HepG2 (cell line): Measurements from ENCODE around the gene COPZ1.

Experiments
- HNRNPK ChIP-seq: fragments of 200-400 bp; formaldehyde crosslinking; IDR thresholded peaks from 2 replicates; pipeline ENCODE4 v1.6.1; 2018; ENCODE audit warnings: low read length, low read depth, moderate library complexity, mild to moderate bottlenecking; ENCODE audit not compliant: poor library complexity, severe bottlenecking
- POLR2A ChIP-seq, 2 experiments: IDR thresholded peaks; 2 replicates each; pipeline ENCODE4 v1.6.1; 2011; ENCODE audit warnings: low read depth in 2 of 2, low read length in 2 of 2, mild to moderate bottlenecking in 1 of 2, moderate library complexity in 1 of 2; ENCODE audit not compliant: insufficient read depth in 1 of 2
- RBFOX2 ChIP-seq: fragments of 200-400 bp; formaldehyde crosslinking; IDR thresholded peaks from 2 replicates; pipeline ENCODE4 v1.6.1; 2017; ENCODE audit warnings: low read depth, mild to moderate bottlenecking, low read length
- TF ChIP-seq, protein P1 (sequence below): sonication (generic); formaldehyde crosslinking; IDR thresholded peaks from 2 replicates; pipeline ENCODE4 v1.4.0; 2020; ENCODE audit warnings: mild to moderate bottlenecking, low read depth, missing genetic modification reagents
- TF ChIP-seq, protein P2 (sequence below), 2 experiments: sonication (generic) in 1 of 2; formaldehyde crosslinking in 1 of 2; IDR thresholded peaks; 2 replicates each; pipeline versions ENCODE4 v1.5.1 to v1.6.1; 2011 to 2020; ENCODE audit warnings: borderline replicate concordance in 1 of 2, low read depth in 1 of 2, low read length in 1 of 2, mild to moderate bottlenecking in 1 of 2, missing genetic modification reagents in 1 of 2, moderate library complexity in 1 of 2
- TF ChIP-seq, protein P3 (sequence below): sonication (generic); formaldehyde crosslinking; IDR thresholded peaks from 2 replicates; pipeline ENCODE4 v1.5.0; 2020; ENCODE audit warnings: mild to moderate bottlenecking, missing genetic modification reagents, moderate library complexity

DNA sequence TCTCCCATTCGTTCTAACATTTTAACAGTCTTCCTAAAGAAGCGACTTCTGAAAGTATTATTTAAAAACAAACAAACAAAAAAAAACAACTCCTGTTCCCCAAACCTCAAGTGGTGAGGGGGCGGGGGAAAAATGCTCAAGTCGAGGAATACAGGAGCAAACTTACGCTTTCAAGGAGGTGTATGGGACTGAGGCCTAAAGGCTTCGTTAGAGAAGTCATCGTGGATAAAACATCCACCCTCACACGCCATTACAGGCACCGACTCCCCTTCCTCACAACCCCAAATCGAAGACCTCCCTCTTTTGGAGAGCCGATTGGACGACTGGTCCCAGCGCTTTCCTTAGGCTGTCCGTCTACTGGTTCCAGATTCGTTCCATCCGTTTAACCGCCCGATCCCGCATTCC lies 45.7 kb upstream of the COPZ1 start:
- TF ChIP-seq, protein P1, sequence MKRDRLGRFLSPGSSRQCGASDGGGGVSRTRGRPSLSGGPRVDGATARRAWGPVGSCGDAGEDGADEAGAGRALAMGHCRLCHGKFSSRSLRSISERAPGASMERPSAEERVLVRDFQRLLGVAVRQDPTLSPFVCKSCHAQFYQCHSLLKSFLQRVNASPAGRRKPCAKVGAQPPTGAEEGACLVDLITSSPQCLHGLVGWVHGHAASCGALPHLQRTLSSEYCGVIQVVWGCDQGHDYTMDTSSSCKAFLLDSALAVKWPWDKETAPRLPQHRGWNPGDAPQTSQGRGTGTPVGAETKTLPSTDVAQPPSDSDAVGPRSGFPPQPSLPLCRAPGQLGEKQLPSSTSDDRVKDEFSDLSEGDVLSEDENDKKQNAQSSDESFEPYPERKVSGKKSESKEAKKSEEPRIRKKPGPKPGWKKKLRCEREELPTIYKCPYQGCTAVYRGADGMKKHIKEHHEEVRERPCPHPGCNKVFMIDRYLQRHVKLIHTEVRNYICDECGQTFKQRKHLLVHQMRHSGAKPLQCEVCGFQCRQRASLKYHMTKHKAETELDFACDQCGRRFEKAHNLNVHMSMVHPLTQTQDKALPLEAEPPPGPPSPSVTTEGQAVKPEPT (CRISPR knock-in tag) = no peak
- no peak for TF ChIP-seq RBFOX2
- TF ChIP-seq HNRNPK = no peak
- TF ChIP-seq, protein P2, sequence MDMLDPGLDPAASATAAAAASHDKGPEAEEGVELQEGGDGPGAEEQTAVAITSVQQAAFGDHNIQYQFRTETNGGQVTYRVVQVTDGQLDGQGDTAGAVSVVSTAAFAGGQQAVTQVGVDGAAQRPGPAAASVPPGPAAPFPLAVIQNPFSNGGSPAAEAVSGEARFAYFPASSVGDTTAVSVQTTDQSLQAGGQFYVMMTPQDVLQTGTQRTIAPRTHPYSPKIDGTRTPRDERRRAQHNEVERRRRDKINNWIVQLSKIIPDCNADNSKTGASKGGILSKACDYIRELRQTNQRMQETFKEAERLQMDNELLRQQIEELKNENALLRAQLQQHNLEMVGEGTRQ (IDR thresholded peaks at IDR 0.05; ENCODE audit: low read depth, low read length) = no peak
- TF ChIP-seq, protein P2 (CRISPR knock-in tag; IDR thresholded peaks at IDR 0.05; ENCODE audit: borderline replicate concordance) = no peak
- no peak for TF ChIP-seq POLR2A (IDR thresholded peaks at IDR 0.05; ENCODE audit: insufficient read depth in 1 of 2, low read depth in 2 of 2, low read length in 2 of 2)
- TF ChIP-seq, protein P3, sequence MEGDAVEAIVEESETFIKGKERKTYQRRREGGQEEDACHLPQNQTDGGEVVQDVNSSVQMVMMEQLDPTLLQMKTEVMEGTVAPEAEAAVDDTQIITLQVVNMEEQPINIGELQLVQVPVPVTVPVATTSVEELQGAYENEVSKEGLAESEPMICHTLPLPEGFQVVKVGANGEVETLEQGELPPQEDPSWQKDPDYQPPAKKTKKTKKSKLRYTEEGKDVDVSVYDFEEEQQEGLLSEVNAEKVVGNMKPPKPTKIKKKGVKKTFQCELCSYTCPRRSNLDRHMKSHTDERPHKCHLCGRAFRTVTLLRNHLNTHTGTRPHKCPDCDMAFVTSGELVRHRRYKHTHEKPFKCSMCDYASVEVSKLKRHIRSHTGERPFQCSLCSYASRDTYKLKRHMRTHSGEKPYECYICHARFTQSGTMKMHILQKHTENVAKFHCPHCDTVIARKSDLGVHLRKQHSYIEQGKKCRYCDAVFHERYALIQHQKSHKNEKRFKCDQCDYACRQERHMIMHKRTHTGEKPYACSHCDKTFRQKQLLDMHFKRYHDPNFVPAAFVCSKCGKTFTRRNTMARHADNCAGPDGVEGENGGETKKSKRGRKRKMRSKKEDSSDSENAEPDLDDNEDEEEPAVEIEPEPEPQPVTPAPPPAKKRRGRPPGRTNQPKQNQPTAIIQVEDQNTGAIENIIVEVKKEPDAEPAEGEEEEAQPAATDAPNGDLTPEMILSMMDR (CRISPR knock-in tag) = no peak
